Small intestine (tissue), 7 donors: ENCODE data around the gene ZDHHC14. TPM values are rescaled to one million over a fixed set of nuclear protein-coding genes. Genes with fewer than 3 reads are reported as not detected.

Source experiments
- DNase-seq, 2 donors: peaks; one replicate each; pipeline versions ENCODE4 v3.0.0 to v3.0.0-alpha.2; 2013
- FAIRE-seq: peaks from 2 replicates; lab custom pipeline; 2012; peaks lifted over from hg19 to GRCh38; lab: Jason Lieb, UNC
- H3K27ac ChIP-seq, 3 donors: one replicate each; pipeline ENCODE4 v1.5.1; 2013; ENCODE audit warnings: low read length in 2 of 3, mild to moderate bottlenecking in 2 of 3, control low read depth in 1 of 3, inconsistent platforms in 1 of 3, low read depth in 1 of 3, moderate library complexity in 1 of 3
- H3K27me3 ChIP-seq, 3 donors: one replicate each; pipeline ENCODE4 v1.6.1; 2013; ENCODE audit warnings: low read length in 3 of 3, inconsistent platforms in 1 of 3; ENCODE audit not compliant: control insufficient read depth in 3 of 3, insufficient read depth in 3 of 3
- H3K36me3 ChIP-seq, 3 donors: one replicate each; pipeline ENCODE4 v1.6.1; 2013; ENCODE audit warnings: low read length in 3 of 3, inconsistent platforms in 1 of 3, low read depth in 1 of 3, mild to moderate bottlenecking in 1 of 3, moderate library complexity in 1 of 3; ENCODE audit not compliant: control insufficient read depth in 3 of 3, insufficient read depth in 2 of 3
- H3K4me1 ChIP-seq, 3 donors: one replicate each; pipeline ENCODE4 v1.6.1; 2013; ENCODE audit warnings: low read length in 2 of 3, inconsistent platforms in 1 of 3, low read depth in 1 of 3, mild to moderate bottlenecking in 1 of 3, moderate library complexity in 1 of 3; ENCODE audit not compliant: control insufficient read depth in 3 of 3, insufficient read depth in 2 of 3
- H3K4me3 ChIP-seq, 3 donors: one replicate each; pipeline ENCODE4 v1.5.1; 2013; ENCODE audit warnings: low read length in 3 of 3, control low read depth in 1 of 3, inconsistent platforms in 1 of 3, low read depth in 1 of 3, mild to moderate bottlenecking in 1 of 3, moderate library complexity in 1 of 3
- H3K9me3 ChIP-seq, 2 donors: one replicate each; pipeline ENCODE4 v1.6.1; 2013; ENCODE audit warnings: low read depth in 1 of 2, low read length in 1 of 2; ENCODE audit not compliant: control insufficient read depth in 2 of 2, insufficient read depth in 1 of 2
- WGBS, 3 donors: extraction: QIAGEN DNeasy Blood & Tissue Kit; methylation state at CpG; one replicate each; pipeline ENCODE4 v1.1.7; 2013; 5-methylcytosine and 5-hydroxymethylcytosine counted together
- polyA plus RNA-seq, 4 donors: library from polyadenylated mRNA; stranded (reverse) in 3 of 4; unstranded in 1 of 4; fragments of 200-250 nt in 3 of 4; fragments of 120-200 nt in 1 of 4; gene quantifications; one replicate each; pipeline versions ENCODE4 v1.2.1 to v1.2.3, GENCODE V29; 2013
- donor health status: healthy with polysubstance abuse.
- donor health status: control.
- donor health status: control.
- donor health status: Bipolar disorder and iron deficiency.
- donor health status: healthy.

The ZDHHC14 gene
- polyA plus RNA-seq, 4 donors = 3.4 to 27.7 (median 10.3) TPM

DNA sequence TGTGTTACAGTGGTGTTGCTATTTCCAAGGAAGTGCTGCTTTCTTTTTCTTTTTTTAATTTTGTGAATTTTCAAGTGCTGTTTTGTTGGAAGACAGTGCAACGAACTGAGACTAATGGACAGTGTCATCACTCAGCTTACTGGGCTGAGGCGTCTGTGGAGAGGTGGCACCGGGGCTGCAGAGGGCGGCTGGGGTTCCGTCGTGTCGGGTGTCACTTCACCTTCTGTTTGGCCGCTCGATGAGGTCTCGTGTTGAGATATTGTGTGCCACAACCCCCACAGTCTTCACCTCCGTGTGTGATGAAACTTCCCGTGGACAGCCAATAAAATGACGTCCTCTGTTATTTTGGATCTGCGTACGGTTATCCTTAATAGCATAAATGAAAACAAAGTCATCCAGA is 292.6 kb downstream of the ZDHHC14 start:
- DNase-seq = no peak
- Histone ChIP-seq H3K9me3 (peaks cover 0 to 3% of the 10 kb centered on the region in 2 donors), H3K4me3 (no peak overlapping the region), H3K27me3 (no peaks in the 10 kb centered on the region), H3K4me1 (peaks cover 0 to 3% (median 0%) of the 10 kb centered on the region in 3 donors), H3K27ac (no peak overlapping the region), H3K36me3 (peaks cover 0 to 37% (median 0%) of the 10 kb centered on the region in 3 donors)
- FAIRE-seq = no peak
- WGBS, 3 donors = 93 to 96% (median 95%) methylated on average over 15 of the region's 15 CpGs

DNA sequence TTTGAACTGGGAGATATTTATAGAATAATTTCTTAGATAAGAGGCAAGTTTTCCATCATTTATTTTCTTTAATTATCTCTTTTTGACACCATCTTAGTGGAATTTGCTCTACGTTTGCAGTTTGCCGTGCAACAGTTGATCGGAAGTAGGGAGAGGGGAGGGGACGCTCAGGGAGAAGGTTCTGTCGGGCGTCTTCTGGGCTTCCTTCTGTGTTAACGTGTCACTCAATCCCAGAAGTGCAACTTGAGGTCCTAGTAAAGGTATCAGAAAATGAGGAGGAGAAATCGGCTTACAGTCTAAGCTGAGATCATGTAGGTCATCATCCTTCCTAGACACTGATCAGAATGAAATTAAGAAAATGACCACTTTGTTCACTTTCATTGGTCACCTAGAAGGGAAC is 293.1 kb downstream of the ZDHHC14 start:
- Histone ChIP-seq H3K27ac (no peak overlapping the region), H3K4me3 (no peak overlapping the region), H3K9me3 (peaks cover 0 to 3% of the 10 kb centered on the region in 2 donors), H3K36me3 (peaks cover 0 to 35% (median 0%) of the 10 kb centered on the region in 3 donors), H3K4me1 (peaks cover 0 to 3% (median 0%) of the 10 kb centered on the region in 3 donors), H3K27me3 (no peaks in the 10 kb centered on the region)
- FAIRE-seq = no peak
- WGBS, 3 donors = 92 to 96% (median 96%) methylated on average over 8 of the region's 8 CpGs
- DNase-seq = no peak

DNA sequence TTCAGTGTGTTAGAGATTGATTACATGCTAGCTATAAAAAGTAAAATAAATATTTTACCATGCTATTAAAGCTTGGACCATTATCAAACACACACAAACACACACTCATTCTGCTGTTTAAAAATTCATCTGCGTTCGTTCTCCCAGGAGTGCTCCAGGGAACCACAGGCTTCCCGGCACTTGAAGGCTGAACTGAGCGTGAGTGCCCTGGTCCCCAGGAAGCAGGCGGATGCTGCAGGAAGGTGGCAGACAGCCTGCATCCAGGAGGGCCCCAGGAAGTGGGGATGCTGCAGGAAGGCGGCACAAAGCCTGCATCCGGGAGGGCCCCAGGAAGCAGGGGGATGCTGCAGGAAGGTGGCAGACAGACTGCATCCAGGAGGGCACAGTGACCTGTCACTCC is 294.8 kb downstream of the ZDHHC14 start:
- Histone ChIP-seq H3K27me3 (no peaks in the 10 kb centered on the region), H3K4me1 (no peaks in the 10 kb centered on the region), H3K4me3 (no peak overlapping the region), H3K36me3 (peaks cover 0 to 27% (median 0%) of the 10 kb centered on the region in 3 donors), H3K27ac (no peak overlapping the region), H3K9me3 (peaks cover 0 to 3% of the 10 kb centered on the region in 2 donors)
- FAIRE-seq (no peak), DNase-seq (no peak)
- WGBS, 3 donors = 71 to 83% (median 80%) methylated on average over 7 of the region's 7 CpGs

DNA sequence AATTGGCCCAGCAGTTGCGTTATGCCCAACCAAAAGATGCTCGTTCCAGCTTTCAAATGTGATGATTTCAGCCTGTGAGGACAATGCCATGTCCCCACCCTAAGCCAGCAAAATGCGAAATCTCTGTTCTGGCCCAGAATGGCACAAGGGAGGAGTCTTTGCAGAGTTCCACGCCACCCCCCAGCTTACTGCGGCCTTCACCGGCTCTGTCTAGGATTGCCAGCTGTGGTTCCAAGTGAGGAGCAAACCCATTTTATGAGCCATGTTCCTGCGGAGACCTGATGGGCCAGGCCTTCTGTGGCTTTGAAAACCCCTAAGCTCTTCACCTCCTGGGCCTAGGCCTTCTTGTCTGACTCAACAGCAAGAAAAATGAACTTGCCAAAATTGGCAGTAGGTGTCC is 295.3 kb downstream of the ZDHHC14 start:
- Histone ChIP-seq H3K9me3 (peaks cover 0 to 3% of the 10 kb centered on the region in 2 donors), H3K27me3 (no peaks in the 10 kb centered on the region), H3K4me1 (no peaks in the 10 kb centered on the region), H3K27ac (no peak overlapping the region), H3K36me3 (peaks cover 0 to 26% (median 0%) of the 10 kb centered on the region in 3 donors), H3K4me3 (no peak overlapping the region)
- DNase-seq (no peak), FAIRE-seq (no peak)
- 87 to 89% (median 88%) methylated on average over 7 of the region's 7 CpGs for WGBS, 3 donors

DNA sequence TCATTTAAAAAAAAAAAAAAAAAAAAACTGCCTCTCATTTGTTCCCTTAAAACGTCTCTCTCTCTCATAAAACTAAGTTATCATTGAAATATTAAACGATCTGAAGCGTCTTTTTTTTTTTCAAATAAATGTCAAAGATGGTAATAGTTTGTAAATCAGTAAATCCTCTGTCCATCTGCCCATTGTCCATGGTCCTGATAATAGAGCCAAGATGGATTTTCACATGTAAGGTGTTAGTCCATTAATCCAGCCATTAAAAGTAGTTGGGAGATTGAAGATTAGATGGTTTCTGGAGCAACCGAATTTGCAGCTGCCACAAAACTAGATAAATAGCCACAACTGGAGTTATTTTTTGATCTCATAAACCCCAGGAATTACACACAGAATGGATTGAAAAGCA is 296.2 kb downstream of the ZDHHC14 start:
- no peaks in the 10 kb centered on the region for H3K4me1 ChIP-seq
- peaks cover 0 to 24% (median 0%) of the 10 kb centered on the region in 3 donors for H3K36me3 ChIP-seq
- H3K4me3 ChIP-seq = no peak overlapping the region
- 86 to 90% (median 89%) methylated on average over 4 of the region's 4 CpGs for WGBS, 3 donors
- FAIRE-seq (no peak), DNase-seq (no peak)
- H3K27me3 ChIP-seq = no peaks in the 10 kb centered on the region
- no peak overlapping the region for H3K27ac ChIP-seq
- peaks cover 0 to 3% of the 10 kb centered on the region in 2 donors for H3K9me3 ChIP-seq

DNA sequence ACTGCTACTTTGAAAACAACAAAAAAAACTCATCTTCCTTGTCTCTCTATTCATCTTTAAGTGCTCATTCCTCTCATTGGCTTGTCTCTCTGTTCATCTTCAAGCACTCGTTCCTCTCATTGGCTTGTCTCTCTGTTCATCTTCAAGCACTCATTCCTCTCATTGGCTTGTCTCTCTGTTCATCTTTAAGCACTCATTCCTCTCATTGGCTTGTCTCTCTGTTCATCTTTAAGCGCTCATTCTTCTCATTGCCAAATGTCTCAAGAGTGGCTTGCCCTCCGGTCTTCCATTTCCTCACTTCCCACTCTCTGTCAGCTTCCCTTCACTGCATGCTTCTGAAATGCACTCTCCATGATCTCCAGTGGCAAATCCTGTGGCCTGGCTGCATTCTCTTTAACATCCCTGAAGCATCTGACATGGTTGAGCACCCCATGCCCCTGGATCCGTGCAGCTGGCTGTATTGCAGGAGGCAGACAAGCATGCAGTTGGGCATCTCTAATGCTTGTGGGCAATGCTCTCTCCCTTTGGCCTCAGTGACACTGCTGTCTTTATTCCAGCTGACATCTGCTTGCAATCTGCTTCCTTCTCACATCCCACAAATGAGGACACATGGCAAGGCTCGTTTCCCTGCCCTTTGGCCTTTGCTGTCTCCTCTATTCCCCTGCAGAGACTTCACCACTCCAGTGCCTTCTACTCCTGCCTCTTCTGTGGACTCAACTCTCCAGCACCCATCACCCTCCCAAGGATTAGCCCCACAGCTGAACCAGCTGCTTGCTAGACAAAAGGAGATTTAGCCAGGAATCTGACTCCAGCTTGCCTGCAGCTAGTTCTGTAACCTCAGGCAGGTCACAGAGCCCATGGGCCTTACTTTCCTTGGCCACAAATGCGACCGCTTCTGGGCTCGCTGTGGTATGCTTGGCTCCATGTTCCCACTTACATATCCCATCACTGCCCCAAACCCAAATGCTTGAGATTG is 298.9 kb downstream of the ZDHHC14 start:
- FAIRE-seq = no peak

DNA sequence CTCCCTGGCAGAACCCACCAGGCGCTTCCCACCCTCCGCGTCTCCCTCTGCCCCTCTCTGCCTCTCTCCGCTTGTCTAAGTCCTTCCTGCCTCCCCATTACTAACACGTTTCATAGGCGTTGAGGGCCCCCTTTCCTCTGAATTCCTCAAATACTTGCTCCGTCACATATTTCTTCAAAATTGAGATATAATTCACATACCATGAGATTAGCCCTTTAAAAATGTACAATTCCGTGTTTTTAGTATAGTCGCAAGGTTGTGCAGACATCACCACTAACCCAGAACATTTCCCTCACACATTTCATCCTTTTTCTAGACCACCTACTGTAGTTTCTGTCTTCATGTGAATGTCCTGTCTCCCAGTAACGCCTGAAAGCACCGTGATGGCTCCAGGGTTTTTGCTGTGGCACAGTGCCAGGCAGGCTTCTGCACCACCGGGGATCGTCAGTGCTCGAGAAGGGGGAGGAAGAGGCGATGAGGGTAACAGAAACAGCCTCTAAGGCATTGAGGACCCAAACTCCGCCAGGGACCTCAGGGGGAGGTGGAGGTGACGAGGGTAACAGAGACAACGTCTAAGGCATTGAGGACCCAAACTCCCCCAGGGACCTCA is 300.2 kb downstream of the ZDHHC14 start:
- H3K27me3 ChIP-seq = no peaks in the 10 kb centered on the region
- 81 to 84% (median 83%) methylated on average over 17 to 18 of the region's 18 CpGs for WGBS, 3 donors
- peaks cover 0 to 6% (median 0%) of the 10 kb centered on the region in 3 donors for H3K36me3 ChIP-seq
- peaks cover 0 to 3% of the 10 kb centered on the region in 2 donors for H3K9me3 ChIP-seq
- DNase-seq = no peak
- FAIRE-seq = no peak
- no peak overlapping the region for H3K27ac ChIP-seq
- H3K4me3 ChIP-seq = no peak overlapping the region
- H3K4me1 ChIP-seq = no peaks in the 10 kb centered on the region

More for the DNA sequence above, 298.9 kb downstream of the ZDHHC14 start:
- Histone ChIP-seq H3K4me1 (no peaks in the 10 kb centered on the region), H3K27me3 (no peaks in the 10 kb centered on the region), H3K4me3 (no peak overlapping the region), H3K36me3 (peaks cover 0 to 13% (median 0%) of the 10 kb centered on the region in 3 donors), H3K9me3 (peaks cover 0 to 3% of the 10 kb centered on the region in 2 donors), H3K27ac (no peak overlapping the region)
- 82 to 86% (median 85%) methylated on average over 8 of the region's 8 CpGs for WGBS, 3 donors
- no peak for DNase-seq

DNA sequence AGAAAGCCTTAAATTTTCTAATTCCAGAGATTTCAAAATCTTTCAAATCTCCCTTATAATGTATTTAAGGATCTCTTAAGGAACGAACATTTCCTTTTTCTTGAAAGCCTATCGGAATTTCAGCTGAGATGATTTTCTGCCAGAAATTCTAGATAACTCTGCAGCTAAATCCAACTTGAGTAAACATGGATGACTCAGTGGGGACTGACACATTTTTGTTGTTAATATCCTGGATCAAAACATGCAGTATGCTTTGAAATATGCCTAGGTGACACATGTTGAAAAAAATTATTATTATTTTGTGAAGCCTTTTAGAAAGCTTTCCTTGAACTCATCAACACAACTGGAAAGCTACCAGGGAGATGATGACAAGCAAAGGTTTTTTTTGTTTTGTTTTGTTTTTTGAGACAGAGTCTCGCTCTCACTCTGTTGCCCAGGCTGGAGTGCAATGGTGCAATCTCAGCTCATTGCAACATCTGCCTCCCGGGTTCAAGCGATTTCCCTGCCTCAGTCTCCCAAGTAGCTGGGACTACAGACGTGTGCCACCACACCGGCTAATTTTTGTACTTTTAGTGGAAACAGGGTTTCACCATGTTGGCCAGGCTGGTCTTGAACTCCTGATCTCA is 302.0 kb downstream of the ZDHHC14 start:
- 67 to 77% (median 70%) methylated on average over 7 of the region's 7 CpGs for WGBS, 3 donors
- DNase-seq (no peak), FAIRE-seq (no peak)
- no peaks in the 10 kb centered on the region for H3K27me3 ChIP-seq
- no peaks in the 10 kb centered on the region for H3K4me1 ChIP-seq
- H3K4me3 ChIP-seq = no peak overlapping the region
- H3K27ac ChIP-seq = no peak overlapping the region
- H3K36me3 ChIP-seq = no peaks in the 10 kb centered on the region
- H3K9me3 ChIP-seq = peaks cover 0 to 3% of the 10 kb centered on the region in 2 donors
